IPS-18c (cell line): ENCODE results near the gene PRR5L.

Source experiments
- H3K4me3 ChIP-seq: 2 replicates; pipeline ENCODE4 v1.7.0; 2013; ENCODE audit warnings: low read depth, mild to moderate bottlenecking, low read length, moderate library complexity; ENCODE audit not compliant: insufficient read depth
- H3K9me3 ChIP-seq: one replicate; pipeline ENCODE4 v1.6.1; 2013; ENCODE audit warnings: mild to moderate bottlenecking, low read length, moderate library complexity; ENCODE audit not compliant: control insufficient read depth, insufficient read depth

PRR5L gene

DNA sequence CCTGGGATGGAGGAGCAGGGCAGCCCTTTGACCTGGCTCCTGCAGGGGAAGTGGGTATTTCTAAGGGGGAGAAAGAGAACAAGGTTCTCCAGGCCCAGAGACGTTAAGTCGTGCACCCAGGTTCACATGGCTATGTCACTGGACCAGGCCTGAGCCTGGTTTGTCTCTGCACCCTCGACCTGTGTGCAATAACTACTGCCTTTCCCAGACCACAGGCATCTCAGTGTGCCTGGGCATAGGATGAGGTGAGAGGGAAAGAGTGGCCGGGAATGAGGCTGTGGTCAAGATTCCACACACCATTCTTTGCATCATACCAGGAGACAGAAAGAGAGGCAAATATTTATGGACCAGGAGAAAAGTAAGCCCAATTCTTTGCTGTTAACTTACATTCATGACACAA is 66.8 kb downstream of the PRR5L start:
- no peak overlapping the region for H3K4me3 ChIP-seq
- H3K9me3 ChIP-seq = no peaks in the 10 kb centered on the region

DNA sequence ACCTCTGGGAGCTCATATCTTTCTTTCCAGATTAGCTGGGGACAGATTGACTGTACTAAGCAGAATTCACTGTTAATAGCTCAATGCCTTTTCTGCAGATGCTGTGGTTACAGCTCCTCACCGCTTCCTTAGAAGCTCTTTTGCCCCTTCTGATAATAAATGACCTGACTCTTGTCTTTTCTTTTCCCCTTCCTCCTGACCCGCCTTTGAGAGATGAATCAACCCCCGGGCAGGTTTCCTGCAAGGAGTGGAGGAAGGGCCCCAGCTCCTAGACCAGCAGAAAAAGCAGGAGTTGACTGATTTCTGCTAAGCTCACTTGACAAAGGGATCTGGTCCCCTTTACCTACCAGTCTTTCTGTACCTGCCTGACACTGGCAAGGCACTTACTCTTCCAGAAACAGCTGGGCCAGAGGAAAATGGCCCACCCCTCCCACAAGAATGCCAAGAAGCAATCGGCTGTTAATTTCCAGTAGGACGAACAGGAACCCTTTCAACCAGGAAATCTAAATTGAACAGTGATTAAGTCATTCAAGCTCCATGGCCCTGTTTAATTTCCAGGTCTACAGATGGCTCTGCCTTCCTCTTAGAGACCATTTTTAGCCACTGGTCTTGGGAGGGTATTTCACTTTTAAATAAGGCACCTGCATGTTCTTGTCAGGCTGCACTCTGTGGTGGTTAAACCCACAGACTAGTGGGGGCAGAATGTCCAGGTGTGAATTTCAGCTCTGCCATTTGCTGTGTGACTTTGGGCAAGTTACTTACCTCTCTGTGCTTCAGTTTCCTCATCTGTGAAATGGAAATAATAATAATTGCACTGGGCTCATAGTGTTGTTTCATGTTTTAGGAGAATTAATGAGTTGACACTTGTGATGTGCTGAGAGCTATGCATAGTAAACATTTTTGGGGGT is 67.5 kb downstream of the PRR5L start:
- H3K9me3 ChIP-seq = no peaks in the 10 kb centered on the region
- H3K4me3 ChIP-seq = no peak overlapping the region

DNA sequence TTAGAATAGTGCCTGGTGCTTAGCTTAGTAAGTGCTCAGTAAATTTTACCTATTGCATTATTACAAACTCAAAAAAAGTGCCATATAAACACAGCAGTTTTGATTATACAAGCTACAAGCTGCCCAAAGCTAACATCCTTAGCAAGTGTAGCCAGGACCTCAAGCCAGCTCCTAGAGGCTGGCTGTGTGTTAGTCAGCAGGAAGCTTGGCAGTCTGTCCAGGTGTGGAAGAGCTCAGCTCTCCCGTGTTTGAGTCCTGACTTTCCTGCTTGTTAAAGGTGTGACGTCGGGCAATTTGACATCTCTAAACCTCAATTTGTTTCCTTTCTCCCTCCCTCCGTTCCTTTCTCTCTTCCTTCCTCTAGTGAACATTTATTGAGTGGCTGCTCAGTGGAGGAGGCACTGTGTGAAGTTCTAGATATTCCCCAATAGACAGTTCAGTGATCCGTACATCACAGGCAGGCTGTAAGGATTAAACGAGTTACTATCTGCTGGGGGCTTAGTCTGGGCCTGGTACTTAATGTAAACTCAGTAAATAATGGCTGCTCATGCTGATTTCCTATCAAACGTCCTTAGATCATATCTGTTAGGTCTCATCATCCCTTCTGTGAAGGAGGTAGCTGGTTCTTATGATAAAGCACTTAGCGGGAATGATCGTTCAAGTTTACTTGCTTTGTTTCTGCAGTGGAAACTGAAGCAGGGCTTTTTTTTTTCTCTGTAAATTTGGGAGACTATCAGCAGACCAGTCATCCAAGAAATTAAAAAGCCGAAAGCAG is 68.7 kb downstream of the PRR5L start:
- Histone ChIP-seq H3K9me3 (no peaks in the 10 kb centered on the region), H3K4me3 (no peak overlapping the region)

DNA sequence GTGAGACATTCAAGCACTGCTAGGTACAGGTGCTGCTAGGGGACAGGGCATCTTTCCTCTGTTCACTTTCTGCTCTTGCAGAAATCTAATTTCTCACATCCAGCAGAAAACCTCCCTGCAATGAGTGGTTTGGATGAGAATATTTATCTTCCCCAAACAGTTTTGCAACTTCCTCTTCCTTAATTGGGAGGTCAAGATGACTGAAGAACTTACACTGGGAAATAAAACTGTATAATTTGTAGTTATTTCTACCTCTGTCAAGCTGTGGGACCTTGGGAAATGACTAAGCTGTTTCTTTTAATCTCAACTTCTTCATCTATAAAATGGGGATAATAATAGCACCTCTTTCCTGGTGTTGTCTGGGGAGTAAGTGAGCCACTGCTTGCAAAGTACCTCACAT is 69.8 kb downstream of the PRR5L start:
- H3K9me3 ChIP-seq = no peaks in the 10 kb centered on the region
- H3K4me3 ChIP-seq = no peak overlapping the region

DNA sequence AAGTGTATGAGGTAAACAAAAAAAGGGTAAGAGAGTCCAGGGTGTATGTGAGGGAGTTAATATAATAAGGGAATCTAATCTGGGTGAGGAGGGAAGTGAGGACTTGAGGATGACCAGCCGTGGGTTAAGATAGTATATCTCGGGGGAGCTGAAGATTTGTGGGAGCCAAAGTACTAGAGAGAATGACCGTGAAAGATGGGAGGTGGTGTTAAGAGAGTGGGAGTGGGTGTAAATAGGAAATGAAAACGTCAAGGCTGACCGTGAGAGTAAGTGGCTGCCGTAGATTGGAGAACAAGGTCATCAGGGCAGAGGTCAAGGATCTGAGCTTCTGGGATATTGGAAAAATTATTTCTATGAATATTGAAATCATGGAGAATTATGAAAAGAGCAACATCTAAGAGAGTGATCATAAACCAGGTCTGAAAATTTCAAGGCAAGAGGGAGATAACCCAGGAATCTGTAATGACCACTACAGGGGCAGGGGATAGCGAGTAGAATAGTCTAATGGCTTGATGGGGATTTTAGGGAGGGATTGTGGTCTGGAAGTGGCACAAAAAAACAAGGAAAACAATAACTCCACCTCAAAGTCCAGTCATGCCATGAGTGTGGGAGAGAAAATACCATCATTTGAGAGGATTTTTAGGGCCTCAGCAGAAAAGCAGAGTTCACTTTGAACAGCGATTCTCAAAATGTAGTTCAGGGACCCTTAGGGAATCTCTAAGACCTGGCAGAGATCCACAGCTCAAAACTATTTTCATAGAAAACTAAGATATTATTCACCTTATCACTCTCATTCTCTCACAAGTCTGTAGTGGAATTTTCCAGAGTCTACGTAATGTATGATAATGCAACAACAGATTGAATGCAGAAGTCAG is 72.0 kb downstream of the PRR5L start:
- no peak overlapping the region for H3K4me3 ChIP-seq

DNA sequence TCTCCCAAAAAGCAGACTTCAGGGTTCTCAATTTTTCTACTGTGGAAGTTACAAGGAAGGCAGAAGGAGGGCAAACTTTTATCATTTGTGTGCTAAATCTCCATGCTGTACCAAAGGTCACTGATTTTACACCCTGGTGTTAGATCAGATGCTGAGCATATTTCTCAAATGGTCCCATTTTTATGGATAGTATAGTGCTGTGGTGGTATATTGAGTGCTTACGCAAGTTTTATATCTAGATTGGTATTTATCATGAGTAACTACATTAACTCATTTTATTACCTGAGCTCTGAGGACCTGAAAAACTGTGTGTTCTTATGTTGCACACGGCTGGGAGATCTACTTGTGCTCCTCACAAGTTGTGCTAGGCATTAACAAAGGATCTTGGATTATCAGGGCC is 75.1 kb downstream of the PRR5L start:
- Histone ChIP-seq H3K4me3 (no peak overlapping the region), H3K9me3 (no peaks in the 10 kb centered on the region)

More for the DNA sequence above, 72.0 kb downstream of the PRR5L start:
- H3K9me3 ChIP-seq = no peaks in the 10 kb centered on the region

DNA sequence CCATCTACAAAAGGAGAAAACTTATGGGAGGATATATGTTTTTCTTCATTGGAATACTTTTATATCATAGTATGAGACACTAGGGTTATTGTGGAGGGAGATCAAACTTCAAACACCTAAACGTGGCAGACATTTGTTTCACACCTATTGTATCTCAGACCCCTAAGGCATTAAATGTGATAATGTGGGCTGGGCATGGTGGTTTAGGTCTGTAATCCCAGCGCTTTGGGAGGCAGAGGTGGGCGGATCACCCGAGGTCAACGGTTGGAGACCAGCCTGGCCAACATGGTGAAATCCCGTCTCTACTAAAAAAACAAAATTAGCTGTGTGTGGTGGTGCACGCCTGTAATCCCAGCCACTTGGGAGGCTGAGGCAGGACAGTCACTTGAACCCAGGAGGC is 75.5 kb downstream of the PRR5L start:
- Histone ChIP-seq H3K9me3 (no peaks in the 10 kb centered on the region), H3K4me3 (no peak overlapping the region)

DNA sequence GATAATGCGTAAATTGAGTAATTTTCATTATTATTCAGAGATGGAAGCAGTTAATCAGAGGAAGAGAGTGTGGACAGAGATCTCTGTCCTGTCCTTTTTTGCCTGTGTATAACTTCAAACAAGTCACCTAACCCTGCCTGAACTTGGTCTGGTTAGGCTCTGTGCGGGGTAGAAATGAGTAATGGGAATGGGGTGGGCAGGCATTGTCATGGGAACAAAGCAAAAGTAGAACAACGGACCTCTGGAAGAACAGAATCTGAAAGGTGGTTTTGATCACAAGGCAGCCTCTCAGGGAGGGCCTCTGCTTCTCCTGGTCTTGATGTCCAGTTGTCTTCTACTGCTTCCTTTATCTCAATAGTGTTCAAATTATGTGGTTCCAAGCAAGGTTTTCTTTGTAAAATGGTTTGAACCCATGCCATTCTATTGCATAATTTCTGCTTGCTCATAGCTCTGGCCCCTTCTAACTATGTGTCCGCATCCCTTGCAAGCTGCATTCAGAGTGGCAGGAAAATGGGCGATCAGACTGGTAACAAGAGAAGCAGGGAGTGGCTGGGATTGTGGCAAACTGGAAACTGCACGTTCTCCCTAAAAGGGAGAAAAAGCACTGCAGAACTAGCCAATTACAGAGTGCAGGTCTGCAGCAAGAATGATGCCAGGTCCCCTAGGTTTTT is 76.1 kb downstream of the PRR5L start:
- no peak overlapping the region for H3K4me3 ChIP-seq
- no peaks in the 10 kb centered on the region for H3K9me3 ChIP-seq

DNA sequence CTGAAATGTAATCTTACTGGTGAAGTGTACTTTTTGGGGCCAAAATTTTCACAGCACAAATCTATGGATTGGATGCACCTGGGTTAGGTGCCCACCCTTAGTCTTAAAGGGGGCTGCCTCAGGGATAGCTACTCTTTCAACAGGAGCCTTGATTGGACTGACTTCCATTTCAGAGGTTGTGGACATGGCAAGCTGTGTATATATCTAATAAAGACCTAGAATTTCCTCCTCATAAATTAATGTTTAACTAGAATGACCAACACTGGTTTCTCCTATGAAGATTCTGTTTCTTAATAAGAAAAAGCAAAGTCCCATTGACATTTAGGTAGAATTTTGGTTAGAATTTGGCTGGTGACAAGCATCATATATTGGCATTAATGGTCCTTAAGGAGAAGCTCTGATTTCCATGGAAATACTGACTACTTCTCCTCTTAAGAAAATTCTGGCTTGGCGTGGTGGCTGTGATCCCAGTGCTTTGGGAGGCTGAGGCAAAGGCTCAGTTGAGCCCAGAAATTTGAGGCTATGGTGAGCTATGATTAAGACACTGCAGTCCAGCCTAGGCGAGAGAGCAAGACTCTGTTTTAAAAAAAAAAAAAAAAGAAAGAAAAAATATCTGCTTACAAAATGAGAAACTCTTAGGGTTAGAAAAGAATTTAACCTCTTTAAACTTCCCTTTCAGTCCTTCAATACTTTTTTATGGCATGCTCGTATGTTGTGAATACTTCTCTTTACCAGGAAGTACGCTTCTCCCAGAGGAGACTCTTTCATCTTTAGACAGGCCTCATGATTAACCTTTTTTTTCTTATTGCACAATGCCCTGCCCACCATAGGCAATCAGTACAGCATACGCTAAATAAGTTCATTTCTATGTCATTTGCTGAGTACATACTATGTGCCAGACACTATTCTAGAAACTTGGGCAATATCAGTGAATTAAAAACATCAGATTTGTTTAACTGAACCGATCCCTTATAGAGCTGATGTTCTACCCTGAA is 77.2 kb downstream of the PRR5L start:
- Histone ChIP-seq H3K4me3 (no peak overlapping the region), H3K9me3 (no peaks in the 10 kb centered on the region)

DNA sequence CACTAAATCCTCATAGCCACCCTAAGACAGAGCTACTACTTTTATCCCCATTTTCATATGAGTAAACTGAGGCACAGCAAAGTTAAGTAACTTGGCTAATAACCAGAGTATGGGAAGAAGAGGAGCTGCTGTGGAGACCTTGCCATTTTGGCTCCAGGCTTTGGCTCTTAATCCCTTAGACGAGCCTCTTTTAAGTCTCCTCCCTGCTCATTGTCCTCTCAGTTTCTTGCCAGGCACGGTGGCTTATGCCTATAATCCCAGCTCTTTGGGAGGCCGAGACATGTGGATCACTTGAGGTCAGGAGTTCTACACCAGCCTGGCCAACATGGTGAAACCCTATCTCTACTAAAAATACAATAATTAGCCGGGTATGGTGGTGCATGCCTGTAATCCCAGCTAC is 78.6 kb downstream of the PRR5L start:
- Histone ChIP-seq H3K9me3 (no peaks in the 10 kb centered on the region), H3K4me3 (no peak overlapping the region)

DNA sequence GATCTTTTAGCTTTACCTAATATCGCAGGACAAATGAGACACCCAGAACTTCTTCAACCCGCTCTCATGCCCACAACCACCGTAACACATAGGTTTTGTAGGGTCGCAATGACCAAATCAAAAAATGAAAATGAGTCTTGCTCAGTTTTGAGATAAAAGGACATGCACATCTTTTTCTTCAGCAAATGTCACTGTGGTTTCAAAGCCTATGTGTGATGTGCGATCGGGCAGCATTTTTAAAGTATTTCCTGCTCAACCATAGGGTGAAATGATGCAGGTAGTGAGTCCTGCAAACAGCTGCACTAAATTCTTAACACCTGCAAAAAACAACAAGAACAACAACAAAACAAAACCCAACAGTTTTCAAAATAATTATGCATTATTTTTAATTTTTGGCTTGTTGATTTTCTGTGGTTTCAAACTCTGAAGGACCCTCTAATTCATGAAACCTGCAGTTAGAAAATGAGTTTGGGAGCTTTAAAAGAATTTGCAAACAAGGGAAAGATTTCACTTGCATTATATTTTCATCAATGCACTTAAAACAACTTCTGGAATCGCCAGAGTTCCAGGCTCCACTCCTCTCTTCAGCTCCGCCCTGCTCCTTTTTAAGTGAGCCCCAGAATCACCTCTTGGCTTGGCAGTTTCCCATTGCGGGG is 79.4 kb downstream of the PRR5L start:
- H3K9me3 ChIP-seq = no peaks in the 10 kb centered on the region
- H3K4me3 ChIP-seq = peak overlapping the region; percentile 87

DNA sequence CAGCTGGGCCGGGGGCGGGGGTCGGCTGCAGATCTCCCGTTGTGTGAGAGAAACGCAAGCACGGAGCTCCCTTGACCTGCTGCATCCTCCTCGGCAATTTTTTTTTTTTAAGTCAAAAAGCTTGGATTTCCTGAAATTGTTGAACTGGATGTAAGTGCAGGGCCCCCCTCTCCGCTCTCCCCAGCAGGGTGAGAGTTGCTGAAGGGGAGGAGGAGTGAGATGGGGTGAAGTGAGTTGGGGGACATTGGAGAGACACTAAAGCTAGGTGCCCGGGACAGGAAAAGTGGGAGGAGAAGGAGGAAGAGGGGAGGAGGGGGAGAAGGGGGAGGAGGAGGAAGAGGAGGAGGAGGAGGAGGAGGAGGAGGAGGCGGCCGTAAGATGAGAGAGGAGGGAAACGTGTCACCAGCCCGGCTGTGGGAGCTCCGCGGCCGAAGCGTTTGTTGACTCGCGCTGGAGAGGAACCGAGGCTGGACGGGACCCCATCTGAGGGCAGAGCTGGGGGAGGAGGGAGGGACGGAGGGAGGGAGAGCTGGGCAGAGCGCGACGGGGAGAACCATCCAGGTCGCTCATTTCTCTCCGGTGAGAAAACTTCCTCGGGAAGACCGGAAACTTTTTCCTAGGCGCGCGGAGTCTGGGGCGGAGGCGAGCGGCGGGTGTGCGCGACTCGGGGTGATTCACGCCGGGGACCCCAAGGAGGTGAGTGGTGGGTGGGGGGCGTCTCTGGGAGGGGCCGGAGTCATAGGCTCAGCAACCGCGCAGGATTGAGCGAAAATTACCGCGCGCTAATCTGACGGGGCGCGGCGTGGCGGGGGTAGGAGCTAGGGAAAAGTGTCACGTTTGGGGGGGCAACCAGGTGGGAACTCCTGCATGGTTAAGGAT is 80.2 kb downstream of the PRR5L start:
- no peaks in the 10 kb centered on the region for H3K9me3 ChIP-seq
- peak overlapping the region; percentile 87 for H3K4me3 ChIP-seq

DNA sequence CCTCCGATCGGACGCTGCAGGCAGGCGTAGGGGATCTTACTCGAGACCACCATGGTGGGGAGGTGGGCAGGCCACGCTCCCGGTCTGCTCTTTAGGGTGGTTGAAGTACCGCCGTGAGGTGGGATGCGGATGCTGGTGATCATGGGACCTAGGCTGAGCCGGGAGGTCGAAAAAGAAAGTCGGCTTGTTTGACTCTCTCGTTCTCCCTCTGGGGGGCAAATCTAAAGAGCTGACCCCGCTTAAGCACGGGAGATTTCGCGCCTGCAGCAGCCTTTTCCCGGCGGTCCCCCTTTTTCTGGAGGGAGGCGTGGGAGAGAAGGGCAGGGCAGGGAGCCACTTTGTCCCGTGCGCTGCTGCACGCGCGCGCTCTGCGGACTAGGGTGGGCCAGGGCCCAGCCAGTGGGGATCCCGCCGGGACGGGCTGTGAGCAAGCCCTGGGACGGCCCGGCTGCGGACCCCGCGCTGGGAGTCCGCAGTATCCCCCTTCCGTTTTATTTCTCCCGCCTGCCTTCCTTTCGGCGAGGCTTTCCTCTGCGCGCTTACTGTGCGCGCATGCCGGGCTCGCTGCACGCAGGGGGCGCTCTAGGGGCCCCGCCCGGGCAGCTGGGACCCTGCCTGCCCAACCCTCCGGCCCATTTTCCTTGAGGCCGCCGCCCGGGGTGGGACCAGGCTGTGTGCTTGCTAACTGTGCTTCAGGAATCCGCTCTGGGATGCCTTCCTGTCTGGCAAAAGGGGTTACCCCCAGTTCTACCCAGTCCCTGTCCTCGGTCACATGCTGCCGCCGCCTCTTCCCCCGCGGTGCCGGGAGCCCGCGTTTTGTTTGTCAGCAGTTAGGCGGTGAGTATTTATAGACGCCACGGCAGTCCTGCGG is 81.0 kb downstream of the PRR5L start:
- Histone ChIP-seq H3K4me3 (peak overlapping the region; percentile 87), H3K9me3 (no peaks in the 10 kb centered on the region)
